Measurements from ENCODE around the gene ZSCAN5B.
"Not testable (repeated sequence)": the region's sequence is repeated elsewhere in the genome, so short reads cannot be mapped to it uniquely, and the experiment has no call there.

The ZSCAN5B gene

GRCh38 chr19:56176310-56176709, 21.3 kb downstream of the ZSCAN5B start:
- not testable (repeated sequence) for DNase-seq (ENCODE audit: low read depth in 1 of 2, low spot score in 1 of 2)

GRCh38 chr19:56175861-56176307, 21.7 kb downstream of the ZSCAN5B start, which contains the start of gene GALP:
Gene GALP (plus strand): TSS chr19:56176008. CDS start chr19:56177109, 1,101 bp downstream.
- not testable (repeated sequence) for DNase-seq (ENCODE audit: low read depth in 1 of 2, low spot score in 1 of 2)

- DNase-seq (ENCODE audit: low read depth in 1 of 2, low spot score in 1 of 2): no peak
Measured at GRCh38 chr19:56174550-56174949, 23.0 kb downstream of the ZSCAN5B start.

- no peak for DNase-seq (ENCODE audit: low read depth in 1 of 2, low spot score in 1 of 2)
Measured at GRCh38 chr19:56174086-56174485, 23.5 kb downstream of the ZSCAN5B start.

- DNase-seq (ENCODE audit: low read depth in 1 of 2, low spot score in 1 of 2): no peak
Measured at GRCh38 chr19:56170261-56170660, 27.3 kb downstream of the ZSCAN5B start.

- no peak for DNase-seq (ENCODE audit: low read depth in 1 of 2, low spot score in 1 of 2)
Measured at GRCh38 chr19:56167064-56167578, 30.5 kb downstream of the ZSCAN5B start.

- no peak for DNase-seq (ENCODE audit: low read depth in 1 of 2, low spot score in 1 of 2)
Measured at GRCh38 chr19:56163097-56163496, 34.5 kb downstream of the ZSCAN5B start.

GRCh38 chr19:56162258-56162657, 35.3 kb downstream of the ZSCAN5B start:
- DNase-seq (ENCODE audit: low read depth in 1 of 2, low spot score in 1 of 2): no peak

GRCh38 chr19:56161534-56161933, 36.0 kb downstream of the ZSCAN5B start:
- DNase-seq (ENCODE audit: low read depth in 1 of 2, low spot score in 1 of 2): no peak

GRCh38 chr19:56159622-56160271, 37.8 kb downstream of the ZSCAN5B start:
- DNase-seq (ENCODE audit: low read depth in 1 of 2, low spot score in 1 of 2): no peak

- DNase-seq (ENCODE audit: low read depth in 1 of 2, low spot score in 1 of 2): no peak
Measured at GRCh38 chr19:56159009-56159559, 38.5 kb downstream of the ZSCAN5B start.

- no peak for DNase-seq (ENCODE audit: low read depth in 1 of 2, low spot score in 1 of 2)
Measured at GRCh38 chr19:56158170-56158757, 39.3 kb downstream of the ZSCAN5B start.

GRCh38 chr19:56156768-56157167, 40.8 kb downstream of the ZSCAN5B start:
- no peak for DNase-seq (ENCODE audit: low read depth in 1 of 2, low spot score in 1 of 2)

- no peak for DNase-seq (ENCODE audit: low read depth in 1 of 2, low spot score in 1 of 2)
Measured at GRCh38 chr19:56155124-56155687, 42.4 kb downstream of the ZSCAN5B start.

- DNase-seq (ENCODE audit: low read depth in 1 of 2, low spot score in 1 of 2): no peak
Measured at GRCh38 chr19:56153507-56153906, 44.1 kb downstream of the ZSCAN5B start.

GRCh38 chr19:56152644-56153043, 44.9 kb downstream of the ZSCAN5B start:
- no peak for DNase-seq (ENCODE audit: low read depth in 1 of 2, low spot score in 1 of 2)

GRCh38 chr19:56150358-56150757, 47.2 kb downstream of the ZSCAN5B start:
- no peak for DNase-seq (ENCODE audit: low read depth in 1 of 2, low spot score in 1 of 2)

- no peak for DNase-seq (ENCODE audit: low read depth in 1 of 2, low spot score in 1 of 2)
Measured at GRCh38 chr19:56149656-56150038, 47.9 kb downstream of the ZSCAN5B start.

- DNase-seq (ENCODE audit: low read depth in 1 of 2, low spot score in 1 of 2): not testable (repeated sequence)
Measured at GRCh38 chr19:56148955-56149655, 48.5 kb downstream of the ZSCAN5B start.

- DNase-seq (ENCODE audit: low read depth in 1 of 2, low spot score in 1 of 2): no peak
Measured at GRCh38 chr19:56148096-56148495, 49.5 kb downstream of the ZSCAN5B start.

GRCh38 chr19:56147307-56147706, 50.3 kb downstream of the ZSCAN5B start:
- DNase-seq (ENCODE audit: low read depth in 1 of 2, low spot score in 1 of 2): no peak
